ENCODE data around the gene PRKCB.

PRKCB gene

GRCh38 chr16:23965137-23965733 lies 129.5 kb downstream of the PRKCB start:
- Histone ChIP-seq H3K36me3 (ENCODE audit: low read length) (no peaks in the 10 kb centered on the region), H3K9ac (ENCODE audit: low read length) (no peak overlapping the region), H2AFZ (ENCODE audit: low read depth, low read length, severe bottlenecking) (no peak overlapping the region), H3K4me2 (ENCODE audit: low read depth, low read length, poor library complexity, severe bottlenecking) (no peak overlapping the region), H3K79me2 (ENCODE audit: insufficient read depth, low read length) (no peaks in the 10 kb centered on the region), H3K9me2 (replicated peaks; ENCODE audit: insufficient read depth, low read length) (no peaks in the 10 kb centered on the region), H3K27ac (ENCODE audit: low read depth, low read length) (no peak overlapping the region), H3K27me3 (ENCODE audit: low read length) (no peaks in the 10 kb centered on the region), H3K9me3 (ENCODE audit: insufficient read depth, low read length) (no peaks in the 10 kb centered on the region), H3F3A (ENCODE audit: insufficient read depth) (no peaks in the 10 kb centered on the region), H4K20me1 (ENCODE audit: low read depth, low read length) (no peaks in the 10 kb centered on the region), H3K4me3 (ENCODE audit: insufficient read depth, low read length, poor library complexity, severe bottlenecking) (no peak overlapping the region)
- no peak for TF ChIP-seq CTCF (IDR thresholded peaks at IDR 0.05; ENCODE audit: insufficient read depth, low read length, poor library complexity, severe bottlenecking)
- no peak for TF ChIP-seq EZH2phosphoT487 (conservative IDR thresholded peaks at IDR 0.05; ENCODE audit: low read length)

- no peaks in the 10 kb centered on the region for H4K20me1 ChIP-seq (ENCODE audit: low read depth, low read length)
- H3K4me2 ChIP-seq (ENCODE audit: low read depth, low read length, poor library complexity, severe bottlenecking), result no peak overlapping the region
- no peaks in the 10 kb centered on the region for H3K79me2 ChIP-seq (ENCODE audit: insufficient read depth, low read length)
- no peaks in the 10 kb centered on the region for H3K9me2 ChIP-seq (replicated peaks; ENCODE audit: insufficient read depth, low read length)
- TF ChIP-seq EZH2phosphoT487 (conservative IDR thresholded peaks at IDR 0.05; ENCODE audit: low read length), result no peak
- TF ChIP-seq CTCF (IDR thresholded peaks at IDR 0.05; ENCODE audit: insufficient read depth, low read length, poor library complexity, severe bottlenecking), result no peak
- H3K9me3 ChIP-seq (ENCODE audit: insufficient read depth, low read length), result no peaks in the 10 kb centered on the region
- H3K27ac ChIP-seq (ENCODE audit: low read depth, low read length), result no peak overlapping the region
- H3K4me3 ChIP-seq (ENCODE audit: insufficient read depth, low read length, poor library complexity, severe bottlenecking), result no peak overlapping the region
- H3K27me3 ChIP-seq (ENCODE audit: low read length), result no peaks in the 10 kb centered on the region
- no peaks in the 10 kb centered on the region for H3K36me3 ChIP-seq (ENCODE audit: low read length)
- no peaks in the 10 kb centered on the region for H3F3A ChIP-seq (ENCODE audit: insufficient read depth)
- no peak overlapping the region for H2AFZ ChIP-seq (ENCODE audit: low read depth, low read length, severe bottlenecking)
- no peak overlapping the region for H3K9ac ChIP-seq (ENCODE audit: low read length)
Observed at GRCh38 chr16:23966597-23967394, 131.0 kb downstream of the PRKCB start.

- H3F3A ChIP-seq (ENCODE audit: insufficient read depth), result no peaks in the 10 kb centered on the region
- no peaks in the 10 kb centered on the region for H3K9me3 ChIP-seq (ENCODE audit: insufficient read depth, low read length)
- H3K9ac ChIP-seq (ENCODE audit: low read length), result no peak overlapping the region
- no peak for TF ChIP-seq EZH2phosphoT487 (conservative IDR thresholded peaks at IDR 0.05; ENCODE audit: low read length)
- no peak for TF ChIP-seq CTCF (IDR thresholded peaks at IDR 0.05; ENCODE audit: insufficient read depth, low read length, poor library complexity, severe bottlenecking)
- H2AFZ ChIP-seq (ENCODE audit: low read depth, low read length, severe bottlenecking), result no peak overlapping the region
- no peak overlapping the region for H3K27ac ChIP-seq (ENCODE audit: low read depth, low read length)
- H3K79me2 ChIP-seq (ENCODE audit: insufficient read depth, low read length), result no peaks in the 10 kb centered on the region
- H4K20me1 ChIP-seq (ENCODE audit: low read depth, low read length), result no peaks in the 10 kb centered on the region
- no peaks in the 10 kb centered on the region for H3K9me2 ChIP-seq (replicated peaks; ENCODE audit: insufficient read depth, low read length)
- H3K4me2 ChIP-seq (ENCODE audit: low read depth, low read length, poor library complexity, severe bottlenecking), result no peak overlapping the region
- H3K4me3 ChIP-seq (ENCODE audit: insufficient read depth, low read length, poor library complexity, severe bottlenecking), result no peak overlapping the region
- H3K36me3 ChIP-seq (ENCODE audit: low read length), result no peaks in the 10 kb centered on the region
- no peaks in the 10 kb centered on the region for H3K27me3 ChIP-seq (ENCODE audit: low read length)
Observed at GRCh38 chr16:23967775-23968174, 132.0 kb downstream of the PRKCB start.

Data from SU-DHL-6 (cell line).